Medulla oblongata (tissue), 1 donor: ENCODE results near the gene PEPD.

ENCODE experiments used
- DNase-seq: peaks from one replicate; pipeline ENCODE4 v3.0.0-alpha.2; 2015; ENCODE audit errors: extremely low spot score

The PEPD gene

GRCh38 chr19:33546656-33547055, 25.1 kb upstream of the PEPD start:
- DNase-seq, result no peak

GRCh38 chr19:33545217-33545981, 23.8 kb upstream of the PEPD start:
- no peak for DNase-seq

GRCh38 chr19:33535226-33535625, 13.6 kb upstream of the PEPD start:
- DNase-seq, result no peak

GRCh38 chr19:33532859-33533460, 11.4 kb upstream of the PEPD start:
- DNase-seq, result no peak

- DNase-seq, result no peak
Measured at GRCh38 chr19:33530842-33531241, 9.3 kb upstream of the PEPD start.

- no peak for DNase-seq
Measured at GRCh38 chr19:33530296-33530695, 8.7 kb upstream of the PEPD start.

- DNase-seq, result no peak
Measured at GRCh38 chr19:33529094-33529676, 7.6 kb upstream of the PEPD start.

GRCh38 chr19:33528404-33528803, 6.8 kb upstream of the PEPD start:
- DNase-seq, result no peak

- no peak for DNase-seq
Measured at GRCh38 chr19:33527125-33527524, 5.5 kb upstream of the PEPD start.

GRCh38 chr19:33524024-33524664, 2.6 kb upstream of the PEPD start:
- no peak for DNase-seq

GRCh38 chr19:33523167-33523566, 1.6 kb upstream of the PEPD start:
- no peak for DNase-seq

- DNase-seq, result no peak
Measured at GRCh38 chr19:33522371-33522662, 726 bp upstream of the PEPD start.

- no peak for DNase-seq
Measured at GRCh38 chr19:33520844-33521479, 629 bp downstream of the PEPD start.

GRCh38 chr19:33520048-33520643, 1.4 kb downstream of the PEPD start:
- DNase-seq, result no peak

GRCh38 chr19:33519416-33519815, 2.2 kb downstream of the PEPD start:
- DNase-seq, result no peak

- no peak for DNase-seq
Measured at GRCh38 chr19:33518541-33518940, 3.0 kb downstream of the PEPD start.

GRCh38 chr19:33517922-33518321, 3.7 kb downstream of the PEPD start:
- DNase-seq, result no peak

- no peak for DNase-seq
Measured at GRCh38 chr19:33515921-33516320, 5.7 kb downstream of the PEPD start.

- no peak for DNase-seq
Measured at GRCh38 chr19:33514885-33515551, 6.6 kb downstream of the PEPD start.

GRCh38 chr19:33513424-33513823, 8.2 kb downstream of the PEPD start:
- no peak for DNase-seq

GRCh38 chr19:33512580-33513137, 8.9 kb downstream of the PEPD start:
- no peak for DNase-seq
